GM21381 (cell line): ENCODE results near the gene CACNA1A.
"Not testable (repeated sequence)": the region's sequence is repeated elsewhere in the genome, so short reads cannot be mapped to it uniquely, and the experiment has no call there.

Source experiments
- ATAC-seq: cut with Tn5 transposase; IDR thresholded peaks from one replicate; pipeline ENCODE4 v1.9.1; 2021; ENCODE audit warnings: mild to moderate bottlenecking, moderate library complexity; ENCODE audit not compliant: unreplicated experiment

CACNA1A gene

GRCh38 chr19:13366529-13367143 lies 139.6 kb downstream of the CACNA1A start:
- ATAC-seq, result no peak

- no peak for ATAC-seq
Observed at GRCh38 chr19:13363954-13364353, 142.3 kb downstream of the CACNA1A start.

- no peak for ATAC-seq
Observed at GRCh38 chr19:13363245-13363644, 143.0 kb downstream of the CACNA1A start.

- no peak for ATAC-seq
Observed at GRCh38 chr19:13362668-13363067, 143.6 kb downstream of the CACNA1A start.

- ATAC-seq, result not testable (repeated sequence)
Observed at GRCh38 chr19:13361726-13362125, 144.6 kb downstream of the CACNA1A start.

GRCh38 chr19:13356686-13357280 lies 149.5 kb downstream of the CACNA1A start:
- no peak for ATAC-seq

- ATAC-seq, result no peak
Observed at GRCh38 chr19:13356185-13356584, 150.1 kb downstream of the CACNA1A start.

GRCh38 chr19:13355356-13355755 lies 150.9 kb downstream of the CACNA1A start:
- ATAC-seq, result no peak

GRCh38 chr19:13353625-13354024 lies 152.7 kb downstream of the CACNA1A start:
- ATAC-seq, result no peak

GRCh38 chr19:13350759-13351158 lies 155.5 kb downstream of the CACNA1A start:
- no peak for ATAC-seq

- no peak for ATAC-seq
Observed at GRCh38 chr19:13350072-13350471, 156.2 kb downstream of the CACNA1A start.

- no peak for ATAC-seq
Observed at GRCh38 chr19:13347367-13347766, 158.9 kb downstream of the CACNA1A start.

- no peak for ATAC-seq
Observed at GRCh38 chr19:13343514-13343913, 162.8 kb downstream of the CACNA1A start.

GRCh38 chr19:13342672-13343071 lies 163.6 kb downstream of the CACNA1A start:
- ATAC-seq, result no peak

- no peak for ATAC-seq
Observed at GRCh38 chr19:13339869-13340268, 166.4 kb downstream of the CACNA1A start.

- ATAC-seq, result no peak
Observed at GRCh38 chr19:13337181-13337580, 169.1 kb downstream of the CACNA1A start.

GRCh38 chr19:13334801-13335481 lies 171.3 kb downstream of the CACNA1A start:
- ATAC-seq, result no peak

- no peak for ATAC-seq
Observed at GRCh38 chr19:13330285-13330684, 176.0 kb downstream of the CACNA1A start.

GRCh38 chr19:13329766-13330165 lies 176.5 kb downstream of the CACNA1A start:
- no peak for ATAC-seq

GRCh38 chr19:13328241-13328640 lies 178.0 kb downstream of the CACNA1A start:
- ATAC-seq, result no peak

- ATAC-seq, result no peak
Observed at GRCh38 chr19:13319526-13319925, 186.8 kb downstream of the CACNA1A start.

- ATAC-seq, result no peak
Observed at GRCh38 chr19:13318190-13318589, 188.1 kb downstream of the CACNA1A start.
